Naive thymus-derived CD4-positive, alpha-beta T cell (primary cell): Measurements from ENCODE around the gene TMEM123. TPM values are rescaled to one million over a fixed set of nuclear protein-coding genes. Genes with fewer than 3 reads are reported as not detected.

Experiments used
- ATAC-seq: fragments of 150-1000 bp; cut with Tn5 transposase; 2 replicates; pipeline ENCODE4 v1.10.0; 2021; ENCODE audit warnings: mild to moderate bottlenecking, moderate library complexity
- CTCF ChIA-PET: fragments of 350-600 bp; sonication (Branson Sonifier 250); formaldehyde crosslinking; loops from one replicate; lab custom pipeline; 2021; ENCODE audit warnings: antibody characterized with exemption; lab: Charles Lee
- POLR2A ChIA-PET: fragments of 350-600 bp; sonication (Branson Sonifier 250); formaldehyde crosslinking; loops from one replicate; lab custom pipeline; 2021; ENCODE audit warnings: antibody characterized with exemption, inconsistent platforms; lab: Charles Lee
- DNase-seq, 9 donors: peaks; one replicate each; pipeline versions ENCODE4 v3.0.0 to v3.0.0-alpha.2; 2020 to 2022; ENCODE audit warnings: mixed read lengths in 1 of 9
- H3K27ac ChIP-seq: one replicate; pipeline ENCODE4 v1.7.0; 2013; ENCODE audit warnings: mild to moderate bottlenecking, low read depth, low read length, moderate library complexity
- H3K27me3 ChIP-seq, 2 donors: one replicate each; pipeline ENCODE4 v1.7.0; 2013; ENCODE audit warnings: low read length in 2 of 2, mild to moderate bottlenecking in 2 of 2, moderate library complexity in 2 of 2; ENCODE audit not compliant: control insufficient read depth in 2 of 2, insufficient read depth in 2 of 2
- H3K36me3 ChIP-seq, 3 experiments: 1 replicate in 2 of 3; 2 replicates in 1 of 3; pipeline ENCODE4 v1.7.0; 2013; ENCODE audit warnings: low read length in 3 of 3, mild to moderate bottlenecking in 3 of 3, moderate library complexity in 1 of 3; ENCODE audit not compliant: insufficient read depth in 3 of 3, control insufficient read depth in 2 of 3
- H3K4me1 ChIP-seq, 2 donors: one replicate each; pipeline ENCODE4 v1.7.0; 2013; ENCODE audit warnings: low read length in 2 of 2, mild to moderate bottlenecking in 2 of 2, moderate library complexity in 1 of 2; ENCODE audit not compliant: control insufficient read depth in 2 of 2, insufficient read depth in 2 of 2
- H3K4me3 ChIP-seq: 2 replicates; pipeline ENCODE4 v1.7.0; 2013; ENCODE audit warnings: mild to moderate bottlenecking, low read length
- H3K9me3 ChIP-seq, 3 experiments: 1 replicate in 2 of 3; 2 replicates in 1 of 3; pipeline ENCODE4 v1.7.0; 2013; ENCODE audit warnings: low read length in 3 of 3; ENCODE audit not compliant: control insufficient read depth in 2 of 3
- H3K27ac Mint-ChIP-seq, 9 donors: one replicate each; pipeline ENCODE4 v1.8.0; 2020 to 2022; ENCODE audit warnings: mixed read lengths in 9 of 9, mild to moderate bottlenecking in 8 of 9, moderate library complexity in 5 of 9, inconsistent platforms in 2 of 9
- H3K27me3 Mint-ChIP-seq, 5 donors: one replicate each; pipeline ENCODE4 v1.8.0; 2021 to 2022; ENCODE audit warnings: mixed read lengths in 5 of 5, mild to moderate bottlenecking in 1 of 5
- H3K36me3 Mint-ChIP-seq, 5 donors: one replicate each; pipeline ENCODE4 v1.8.0; 2020 to 2022; ENCODE audit warnings: mixed read lengths in 5 of 5, mild to moderate bottlenecking in 3 of 5, inconsistent platforms in 1 of 5
- H3K4me1 Mint-ChIP-seq, 7 donors: one replicate each; pipeline ENCODE4 v1.8.0; 2020 to 2022; ENCODE audit warnings: mixed read lengths in 7 of 7, mild to moderate bottlenecking in 3 of 7, inconsistent platforms in 1 of 7
- H3K4me3 Mint-ChIP-seq, 10 donors: one replicate each; pipeline ENCODE4 v1.8.0; 2020 to 2022; ENCODE audit warnings: mild to moderate bottlenecking in 10 of 10, mixed read lengths in 10 of 10, moderate library complexity in 6 of 10, inconsistent platforms in 2 of 10
- H3K9me3 Mint-ChIP-seq, 11 donors: one replicate each; pipeline ENCODE4 v1.8.0; 2020 to 2022; ENCODE audit warnings: mixed read lengths in 11 of 11, mild to moderate bottlenecking in 4 of 11, inconsistent platforms in 1 of 11, moderate library complexity in 1 of 11
- intact Hi-C, 2 donors: fragments of 100-400 bp; cut with micrococcal nuclease; formaldehyde crosslinking; loops; one replicate each; pipeline ENCODE4 v1.15.1; 2023
- polyA plus RNA-seq, 2 donors: library from polyadenylated mRNA; unstranded; fragments of 300-500 nt; fragmentation: Illumina TruSeq; gene quantifications; one replicate each; pipeline ENCODE4 v1.2.3, GENCODE V29; 2021
- total RNA-seq, 6 experiments: library from RNA in 5 of 6; stranded (reverse) in 5 of 6; gene quantifications; 1 replicate in 5 of 6; 2 replicates in 1 of 6; pipeline ENCODE4 v1.2.3 and lab custom pipeline; 2021 to 2026

TMEM123 gene
- total and polyA plus RNA-seq, 7 experiments from 2014 or later: 270 to 922 (median 485) TPM

DNA sequence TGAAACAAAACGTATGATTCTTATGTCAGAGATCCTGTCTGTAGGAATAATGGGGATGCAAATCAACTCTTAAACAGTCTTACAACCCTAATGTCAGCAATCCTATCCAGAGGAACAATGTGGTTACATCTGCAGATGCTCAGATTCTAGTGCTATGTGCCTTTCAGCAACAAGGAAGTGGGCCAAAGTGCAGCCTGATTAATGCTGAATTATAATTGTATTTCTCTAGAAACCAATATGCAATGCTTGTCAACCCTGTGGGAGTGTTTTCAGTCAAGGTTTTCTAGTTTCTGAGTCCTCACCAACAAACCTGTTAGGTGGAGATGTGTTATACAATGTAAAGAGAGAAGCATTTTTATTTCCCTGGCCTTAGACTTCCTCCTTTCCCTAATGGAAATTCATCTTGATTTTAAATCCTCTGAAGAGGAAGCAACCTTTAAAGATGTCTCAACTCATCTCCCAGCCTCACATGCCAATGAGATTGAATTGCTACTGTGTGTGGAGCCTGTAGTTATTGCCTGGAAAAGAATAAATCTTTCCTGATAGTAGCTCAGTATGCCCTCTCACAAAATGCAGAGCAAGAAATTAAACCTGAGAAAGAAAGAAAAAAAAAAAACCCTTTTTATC lies 26.2 kb upstream of the TMEM123 start:
- DNase-seq: no peak
- Histone ChIP-seq H3K36me3 (no peaks in the 10 kb centered on the region), H3K27ac (no peak overlapping the region), H3K4me1 (peaks cover 11 to 30% of the 10 kb centered on the region in 2 donors), H3K4me3 (no peak overlapping the region), H3K27me3 (no peaks in the 10 kb centered on the region), H3K9me3 (no peaks in the 10 kb centered on the region)
- Mint-ChIP-seq H3K4me3 (no peak overlapping the region), H3K9me3 (no peaks in the 10 kb centered on the region), H3K4me1 (peaks cover 12 to 64% (median 45%) of the 10 kb centered on the region in 7 donors), H3K27me3 (no peaks in the 10 kb centered on the region), H3K36me3 (peaks cover 0 to 4% (median 0%) of the 10 kb centered on the region in 5 donors), H3K27ac (peak overlapping the region in 4 of 9 donors; percentile 3 to 96 (median 55))
- ChIA-PET CTCF (interaction anchor here (1.1 to 1.6 kb wide), 3 partner anchors 15 to 137 kb away, joined by 3 to 6 read pairs (median 3); no protein-coding TSS in a partner anchor), POLR2A (interaction anchor here (0.6 to 1.9 kb wide), 7 partner anchors 8 to 196 kb away, joined by 3 to 5 read pairs (median 3); no protein-coding TSS in a partner anchor)
- ATAC-seq: no peak
- intact Hi-C loops: loop anchor here in 1 of 2 donors (1.0 kb wide), 1 partner anchor 8 kb away; no protein-coding TSS in a partner anchor

DNA sequence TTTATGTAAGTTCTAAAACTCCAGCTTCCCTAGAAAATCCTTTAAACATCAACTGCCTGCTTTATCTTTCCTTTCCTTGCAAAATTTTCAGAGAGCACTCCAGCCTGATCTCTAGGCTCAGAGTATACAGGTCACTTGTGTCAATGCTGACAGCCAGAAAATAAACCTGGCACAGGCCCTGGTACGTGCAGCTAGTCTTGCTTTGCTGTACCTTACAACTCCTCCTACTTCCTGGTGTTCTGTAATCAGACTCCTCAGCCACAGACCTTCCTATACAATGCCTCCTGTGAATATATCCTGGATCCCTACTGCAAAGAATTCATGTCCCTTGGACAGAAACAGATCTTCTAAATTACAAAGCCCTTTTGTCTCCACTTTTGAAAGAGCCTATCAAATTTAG lies 24.2 kb upstream of the TMEM123 start:
- peaks cover 12 to 75% (median 63%) of the 10 kb centered on the region in 7 donors for H3K4me1 Mint-ChIP-seq

DNA sequence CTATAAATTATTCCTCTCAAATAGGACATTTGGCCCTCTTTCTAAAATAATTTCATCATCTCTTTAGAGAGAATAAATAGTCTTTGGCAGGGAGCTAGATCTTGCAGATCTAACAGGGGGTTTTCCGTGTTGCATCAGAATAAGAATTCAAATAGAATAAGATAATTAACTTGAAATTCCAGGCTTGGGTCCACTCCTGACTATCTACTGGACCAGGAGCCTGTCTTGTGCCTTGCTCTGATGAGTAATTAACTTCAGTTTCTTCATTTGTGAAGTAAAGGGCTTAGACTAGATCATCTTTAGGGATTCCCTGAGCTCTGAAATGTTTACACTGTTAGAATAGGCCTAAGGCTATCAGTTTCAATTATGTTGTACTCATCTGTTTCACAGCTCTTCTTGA lies 23.5 kb upstream of the TMEM123 start:
- Mint-ChIP-seq H3K4me3 (peak overlapping the region in 5 of 10 donors; percentile 17 to 81 (median 49)), H3K36me3 (peaks cover 0 to 4% (median 0%) of the 10 kb centered on the region in 5 donors), H3K27ac (peak overlapping the region; percentile 63 to 96 (median 91)), H3K27me3 (no peaks in the 10 kb centered on the region), H3K4me1 (peaks cover 19 to 82% (median 70%) of the 10 kb centered on the region in 7 donors), H3K9me3 (peaks cover 0 to 4% (median 0%) of the 10 kb centered on the region in 11 donors)
- H3K27ac ChIP-seq: no peak overlapping the region
- H3K36me3 ChIP-seq: no peaks in the 10 kb centered on the region
- DNase-seq (no peak), ATAC-seq (no peak)
- intact Hi-C loops: no loop called here
- H3K27me3 ChIP-seq: no peaks in the 10 kb centered on the region
- H3K9me3 ChIP-seq: no peaks in the 10 kb centered on the region
- CTCF ChIA-PET: interaction anchor here (0.7 to 1.7 kb wide), 7 partner anchors 23 to 186 kb away, joined by 3 to 7 read pairs (median 3); partner anchors contain the start of gene TMEM123
- POLR2A ChIA-PET: interaction anchor here (0.6 to 3.0 kb wide), 10 partner anchors 9 to 122 kb away, joined by 3 to 11 read pairs (median 4); partner anchors contain the start of gene TMEM123
- peaks cover 13 to 45% of the 10 kb centered on the region in 2 donors for H3K4me1 ChIP-seq
- no peak overlapping the region for H3K4me3 ChIP-seq

More for the DNA sequence above, 24.2 kb upstream of the TMEM123 start:
- ATAC-seq (peak; percentile 88), DNase-seq (peak in 5 of 9 donors; percentile 17 to 42 (median 34))
- peaks cover 11 to 39% of the 10 kb centered on the region in 2 donors for H3K4me1 ChIP-seq
- H3K4me3 ChIP-seq: no peak overlapping the region
- intact Hi-C loops: loop anchor here in 1 of 2 donors (1.0 kb wide), 1 partner anchor 26 kb away; no protein-coding TSS in a partner anchor
- ChIA-PET CTCF (interaction anchor here (1.1 to 1.7 kb wide), 6 partner anchors 22 to 128 kb away, joined by 3 to 7 read pairs (median 4); partner anchors contain the start of gene TMEM123), POLR2A (interaction anchor here (0.6 to 3.0 kb wide), 13 partner anchors 8 to 118 kb away, joined by 3 to 11 read pairs (median 4); partner anchors contain the start of gene TMEM123)
- H3K27me3 Mint-ChIP-seq: no peaks in the 10 kb centered on the region
- peak overlapping the region; percentile 51 to 83 (median 70) for H3K4me3 Mint-ChIP-seq
- peaks cover 0 to 4% (median 0%) of the 10 kb centered on the region in 5 donors for H3K36me3 Mint-ChIP-seq
- H3K9me3 Mint-ChIP-seq: peaks cover 0 to 4% (median 0%) of the 10 kb centered on the region in 11 donors
- H3K9me3 ChIP-seq: no peaks in the 10 kb centered on the region
- H3K36me3 ChIP-seq: no peaks in the 10 kb centered on the region
- H3K27ac ChIP-seq: peak overlapping the region; percentile 46
- no peaks in the 10 kb centered on the region for H3K27me3 ChIP-seq
- peak overlapping the region; percentile 63 to 96 (median 91) for H3K27ac Mint-ChIP-seq

DNA sequence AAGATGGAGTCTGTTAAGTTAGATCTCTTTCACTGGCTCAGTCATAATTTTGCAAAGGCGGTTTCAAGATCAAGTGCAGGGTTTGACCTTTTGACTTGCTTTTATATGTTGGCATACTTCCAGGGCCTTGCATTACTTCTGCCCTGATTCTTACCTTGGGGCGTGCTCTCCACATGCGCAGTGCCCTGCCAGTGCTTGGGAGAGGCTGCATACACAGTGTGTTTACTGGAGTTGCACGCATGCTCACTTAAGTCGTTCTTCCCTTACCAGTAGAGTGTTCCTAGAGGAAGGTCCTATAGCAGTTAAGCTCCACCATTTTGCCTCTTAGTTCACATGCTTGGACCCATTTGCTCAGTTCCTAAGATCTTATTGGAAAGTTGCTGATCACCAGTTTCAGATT lies 21.0 kb upstream of the TMEM123 start:
- peak overlapping the region in 6 of 9 donors; percentile 3 to 72 (median 32) for H3K27ac Mint-ChIP-seq
- H3K4me1 Mint-ChIP-seq: peaks cover 36 to 88% (median 87%) of the 10 kb centered on the region in 7 donors
- peak overlapping the region in 4 of 10 donors; percentile 41 to 76 (median 55) for H3K4me3 Mint-ChIP-seq

DNA sequence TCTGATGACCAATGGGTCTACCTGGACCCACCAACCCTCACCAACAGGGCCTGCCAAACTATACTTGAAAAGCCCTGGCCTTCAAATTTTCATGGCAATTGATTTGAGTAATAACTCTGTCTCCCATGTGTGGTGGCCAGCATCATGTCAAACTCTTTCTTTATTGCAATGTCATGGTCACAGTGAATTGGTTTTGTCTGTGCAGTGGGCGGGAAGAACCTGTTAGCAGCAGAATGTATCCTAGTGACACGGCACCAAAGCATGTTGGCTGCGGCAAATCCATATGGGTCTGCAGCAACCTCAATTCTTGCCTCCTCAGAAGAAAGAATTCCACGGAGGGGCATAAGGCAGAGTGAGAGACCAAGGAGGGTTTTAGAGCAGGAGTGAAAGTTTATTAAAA lies 19.6 kb upstream of the TMEM123 start:
- Mint-ChIP-seq H3K27ac (peak overlapping the region in 5 of 9 donors; percentile 21 to 79 (median 44)), H3K4me1 (peaks cover 45 to 88% (median 87%) of the 10 kb centered on the region in 7 donors), H3K27me3 (no peaks in the 10 kb centered on the region), H3K36me3 (peaks cover 0 to 1% (median 0%) of the 10 kb centered on the region in 5 donors), H3K4me3 (peak overlapping the region in 6 of 10 donors; percentile 5 to 76 (median 19)), H3K9me3 (peaks cover 0 to 4% (median 0%) of the 10 kb centered on the region in 11 donors)
- Histone ChIP-seq H3K27ac (no peak overlapping the region), H3K4me1 (peaks cover 30 to 70% of the 10 kb centered on the region in 2 donors), H3K4me3 (no peak overlapping the region), H3K9me3 (no peaks in the 10 kb centered on the region), H3K36me3 (no peaks in the 10 kb centered on the region), H3K27me3 (no peaks in the 10 kb centered on the region)
- ATAC-seq (no peak), DNase-seq (no peak)
- POLR2A ChIA-PET: interaction anchor here (1.0 to 1.2 kb wide), 2 partner anchors 19 to 79 kb away, joined by 5 to 6 read pairs; partner anchors contain the start of gene TMEM123
- CTCF ChIA-PET: interaction anchor here (1.1 kb wide), 1 partner anchor 20 kb away, joined by 4 read pairs; no protein-coding TSS in a partner anchor
- intact Hi-C loops: loop anchor here in 1 of 2 donors (5.0 kb wide), 1 partner anchor 360 kb away; the partner anchor contains the start of gene YAP1

More for the DNA sequence above, 21.0 kb upstream of the TMEM123 start:
- Mint-ChIP-seq H3K36me3 (peaks cover 0 to 4% (median 0%) of the 10 kb centered on the region in 5 donors), H3K27me3 (no peaks in the 10 kb centered on the region), H3K9me3 (peaks cover 0 to 4% (median 0%) of the 10 kb centered on the region in 11 donors)
- ATAC-seq: no peak
- Histone ChIP-seq H3K9me3 (no peaks in the 10 kb centered on the region), H3K4me1 (peaks cover 30 to 66% of the 10 kb centered on the region in 2 donors), H3K4me3 (no peak overlapping the region), H3K27ac (no peak overlapping the region), H3K36me3 (no peaks in the 10 kb centered on the region), H3K27me3 (no peaks in the 10 kb centered on the region)
- ChIA-PET POLR2A (interaction anchor here (1.9 kb wide), 1 partner anchor 15 kb away, joined by 4 read pairs; no protein-coding TSS in a partner anchor), CTCF (interaction anchor here (1.2 kb wide), 1 partner anchor 77 kb away, joined by 3 read pairs; no protein-coding TSS in a partner anchor)
- intact Hi-C loops: loop anchor here in 1 of 2 donors (5.0 kb wide), 1 partner anchor 361 kb away; the partner anchor contains the start of gene YAP1
- peak in 3 of 9 donors; percentile 30 to 41 (median 39) for DNase-seq

DNA sequence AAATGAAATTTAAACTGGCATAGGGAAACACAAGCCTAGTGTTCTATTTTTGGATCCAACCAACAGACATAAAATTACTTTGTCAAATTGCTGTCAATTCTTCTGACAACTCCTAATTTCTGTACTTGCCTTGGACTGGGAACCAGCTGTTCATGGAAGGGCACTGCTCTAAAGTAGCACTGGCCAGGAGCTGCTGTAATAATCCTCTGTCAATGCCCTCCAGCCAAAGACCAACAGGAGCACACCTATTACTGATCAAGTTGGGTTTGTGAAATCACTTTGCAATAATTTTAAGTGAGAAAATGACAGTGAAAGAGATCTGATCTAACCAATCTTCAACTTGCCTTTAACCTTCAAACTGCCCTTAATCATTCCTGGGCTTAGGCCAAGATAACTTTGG lies 18.9 kb upstream of the TMEM123 start:
- peaks cover 28 to 69% of the 10 kb centered on the region in 2 donors for H3K4me1 ChIP-seq
- CTCF ChIA-PET: interaction anchor here (0.6 to 1.1 kb wide), 4 partner anchors 14 to 315 kb away, joined by 3 to 5 read pairs (median 4); no protein-coding TSS in a partner anchor
- no peak overlapping the region for H3K27ac ChIP-seq
- Mint-ChIP-seq H3K9me3 (peaks cover 0 to 4% (median 0%) of the 10 kb centered on the region in 11 donors), H3K4me1 (peaks cover 46 to 88% (median 87%) of the 10 kb centered on the region in 7 donors), H3K36me3 (peaks cover 0 to 3% (median 0%) of the 10 kb centered on the region in 5 donors), H3K27ac (peak overlapping the region in 6 of 9 donors; percentile 13 to 79 (median 70)), H3K4me3 (peak overlapping the region in 8 of 10 donors; percentile 5 to 76 (median 40)), H3K27me3 (no peaks in the 10 kb centered on the region)
- no peak for ATAC-seq
- H3K9me3 ChIP-seq: no peaks in the 10 kb centered on the region
- POLR2A ChIA-PET: interaction anchor here (1.2 to 1.3 kb wide), 2 partner anchors 18 to 19 kb away, joined by 4 to 5 read pairs; partner anchors contain the start of gene TMEM123
- H3K27me3 ChIP-seq: no peaks in the 10 kb centered on the region
- H3K4me3 ChIP-seq: no peak overlapping the region
- no peaks in the 10 kb centered on the region for H3K36me3 ChIP-seq
- intact Hi-C loops: loop anchor here in 1 of 2 donors (2.0 to 5.0 kb wide), 2 partner anchors 13 to 359 kb away; partner anchors contain the start of gene YAP1
- no peak for DNase-seq
